GM13976 (cell line): Measurements from ENCODE around the gene OR2AJ1.

Experiments
- DNase-seq: peaks from one replicate; pipeline ENCODE4 v3.0.0; 2012; ENCODE audit warnings: low spot score
- CTCF ChIP-seq: IDR thresholded peaks from 2 replicates; pipeline ENCODE4 v1.5.1; 2012; ENCODE audit warnings: borderline replicate concordance, mild to moderate bottlenecking; ENCODE audit not compliant: insufficient read depth; ENCODE audit errors: extremely low read depth, missing control alignments, control extremely low read depth
- in situ Hi-C: fragments of 300-500 bp; cut with MboI; formaldehyde crosslinking; loops from one replicate; pipeline ENCODE4 v1.12.0; 2022; ENCODE audit warnings: low sequenced_read_pairs, mixed read lengths, inconsistent platforms; ENCODE audit not compliant: unreplicated experiment

The OR2AJ1 gene

DNA sequence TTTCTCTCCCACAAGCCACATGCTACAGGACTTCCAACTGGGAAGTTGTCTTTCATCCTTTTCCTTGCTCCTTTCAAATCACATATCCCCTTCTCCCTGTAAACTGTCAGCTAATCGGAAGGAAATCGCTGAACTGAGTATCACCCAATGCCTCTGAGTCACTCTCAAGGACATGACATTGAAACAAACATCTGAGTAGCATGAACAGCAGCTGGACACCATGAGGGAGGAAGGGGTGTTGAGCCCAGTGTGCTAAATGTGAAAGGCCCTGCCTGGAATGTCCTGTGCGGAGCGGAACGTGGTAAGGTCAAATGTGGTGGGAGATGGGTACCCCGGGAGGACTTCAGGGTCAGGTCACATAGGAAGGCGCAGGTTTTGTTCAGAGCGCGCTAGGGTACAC is at the start of gene OR2AJ1:
Gene OR2AJ1 (plus strand): TSS at position 22 of the 400 bp plus-strand sequence. CDS start 8,880 bp downstream, outside the sequence.
- no peak for DNase-seq
- no peak for TF ChIP-seq CTCF
- in situ Hi-C loops: no loop called here

GRCh38 chr1:247883346-247883745 is 41.3 kb upstream of the OR2AJ1 start:
- DNase-seq: no peak

GRCh38 chr1:247884797-247885413 is 39.8 kb upstream of the OR2AJ1 start:
- no peak for DNase-seq
- in situ Hi-C loops: no loop called here
- TF ChIP-seq CTCF: no peak

More at GRCh38 chr1:247883346-247883745, 41.3 kb upstream of the OR2AJ1 start:
- no peak for TF ChIP-seq CTCF
- in situ Hi-C loops: no loop called here

- TF ChIP-seq CTCF: no peak
- DNase-seq: no peak
- in situ Hi-C loops: no loop called here
Observed at GRCh38 chr1:247895163-247895637, 29.5 kb upstream of the OR2AJ1 start, which contains the start of gene OR2W3. OR2W3 (plus strand) TSS chr1:247895587; CDS start chr1:247895587, 0 bp downstream.

DNA sequence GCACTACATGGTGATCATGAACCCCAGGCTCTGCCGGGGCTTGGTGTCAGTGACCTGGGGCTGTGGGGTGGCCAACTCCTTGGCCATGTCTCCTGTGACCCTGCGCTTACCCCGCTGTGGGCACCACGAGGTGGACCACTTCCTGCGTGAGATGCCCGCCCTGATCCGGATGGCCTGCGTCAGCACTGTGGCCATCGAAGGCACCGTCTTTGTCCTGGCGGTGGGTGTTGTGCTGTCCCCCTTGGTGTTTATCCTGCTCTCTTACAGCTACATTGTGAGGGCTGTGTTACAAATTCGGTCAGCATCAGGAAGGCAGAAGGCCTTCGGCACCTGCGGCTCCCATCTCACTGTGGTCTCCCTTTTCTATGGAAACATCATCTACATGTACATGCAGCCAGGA is 28.7 kb upstream of the OR2AJ1 start:
- in situ Hi-C loops: no loop called here
- no peak for TF ChIP-seq CTCF
- no peak for DNase-seq

- in situ Hi-C loops: no loop called here
- DNase-seq: no peak
- no peak for TF ChIP-seq CTCF
Observed at GRCh38 chr1:247904122-247904521, 20.6 kb upstream of the OR2AJ1 start.

- in situ Hi-C loops: no loop called here
- no peak for DNase-seq
- TF ChIP-seq CTCF: no peak
Observed at GRCh38 chr1:247905181-247905580, 19.5 kb upstream of the OR2AJ1 start.
